ENCODE measurements around the gene CEP41.

DNA sequence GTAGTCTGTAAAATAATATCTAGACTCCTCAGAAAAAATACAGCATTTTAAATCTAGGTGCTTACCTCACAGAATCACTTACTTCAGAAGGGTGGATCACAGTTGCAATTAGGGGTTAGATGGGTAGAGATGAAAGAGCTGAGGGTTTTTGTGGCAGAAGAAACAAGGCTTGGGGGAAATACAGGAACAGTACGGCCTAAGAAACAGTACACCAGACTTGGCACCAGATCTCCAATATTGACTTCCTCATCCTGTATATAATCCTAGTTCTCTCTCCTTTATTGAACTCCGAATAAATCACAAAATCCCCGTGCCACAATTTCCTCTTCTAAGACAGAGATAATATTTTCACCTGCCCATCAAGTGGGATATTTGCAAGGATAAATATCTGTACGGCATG is 14.3 kb downstream of the CEP41 start:
- TF ChIP-seq MYC (IDR thresholded peaks at IDR 0.05; ENCODE audit: low read depth, low read length): no peak
- TF ChIP-seq, protein P1, sequence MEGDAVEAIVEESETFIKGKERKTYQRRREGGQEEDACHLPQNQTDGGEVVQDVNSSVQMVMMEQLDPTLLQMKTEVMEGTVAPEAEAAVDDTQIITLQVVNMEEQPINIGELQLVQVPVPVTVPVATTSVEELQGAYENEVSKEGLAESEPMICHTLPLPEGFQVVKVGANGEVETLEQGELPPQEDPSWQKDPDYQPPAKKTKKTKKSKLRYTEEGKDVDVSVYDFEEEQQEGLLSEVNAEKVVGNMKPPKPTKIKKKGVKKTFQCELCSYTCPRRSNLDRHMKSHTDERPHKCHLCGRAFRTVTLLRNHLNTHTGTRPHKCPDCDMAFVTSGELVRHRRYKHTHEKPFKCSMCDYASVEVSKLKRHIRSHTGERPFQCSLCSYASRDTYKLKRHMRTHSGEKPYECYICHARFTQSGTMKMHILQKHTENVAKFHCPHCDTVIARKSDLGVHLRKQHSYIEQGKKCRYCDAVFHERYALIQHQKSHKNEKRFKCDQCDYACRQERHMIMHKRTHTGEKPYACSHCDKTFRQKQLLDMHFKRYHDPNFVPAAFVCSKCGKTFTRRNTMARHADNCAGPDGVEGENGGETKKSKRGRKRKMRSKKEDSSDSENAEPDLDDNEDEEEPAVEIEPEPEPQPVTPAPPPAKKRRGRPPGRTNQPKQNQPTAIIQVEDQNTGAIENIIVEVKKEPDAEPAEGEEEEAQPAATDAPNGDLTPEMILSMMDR (IDR thresholded peaks at IDR 0.05; ENCODE audit: low read depth, low read length): no peak
